SU-DHL-6 (cell line): ENCODE measurements around the gene ARHGAP6.

ENCODE experiments used
- EZH2phosphoT487 ChIP-seq: fragments of 200-600 bp; sonication (generic), shearing (Covaris generic); conservative IDR thresholded peaks from 2 replicates; pipeline ENCODE4 v1.6.1; 2018; ENCODE audit warnings: mild to moderate bottlenecking, antibody characterized with exemption, low read length, moderate library complexity, mixed read lengths
- TF ChIP-seq, protein P1 (sequence below): fragments of 200-600 bp; sonication (generic); IDR thresholded peaks from one replicate; pipeline ENCODE4 v1.5.1; 2017; ENCODE audit warnings: antibody characterized with exemption, mild to moderate bottlenecking, low read length, moderate library complexity; ENCODE audit not compliant: insufficient read depth, poor library complexity, severe bottlenecking

DNA sequence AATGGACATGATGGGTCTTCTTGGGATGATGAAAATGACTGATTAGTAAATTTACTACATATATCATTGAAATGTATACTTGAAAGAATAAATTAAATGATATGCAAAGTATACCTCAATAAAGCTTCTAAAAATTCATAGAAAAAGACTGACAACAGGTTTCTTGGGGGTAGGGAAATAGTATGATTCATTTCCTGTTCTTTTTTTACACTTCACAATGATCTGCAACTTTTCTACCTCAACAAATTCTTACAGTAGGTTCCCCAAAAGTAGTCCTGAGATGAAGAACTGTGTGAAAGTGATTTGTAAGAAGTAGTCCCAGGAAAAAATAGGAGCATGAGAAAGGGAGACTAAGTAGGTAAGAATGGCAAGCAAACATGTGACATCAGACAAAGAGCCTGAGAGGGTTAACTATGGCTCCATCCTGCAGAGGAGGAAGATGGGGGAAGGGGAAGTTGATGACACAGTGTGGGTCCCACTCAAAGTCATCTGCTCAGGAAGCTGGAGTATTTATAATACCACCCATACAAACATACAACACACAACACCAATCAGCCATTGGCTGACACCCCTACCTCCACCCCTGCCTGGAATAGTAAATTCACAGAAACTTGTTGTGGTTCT, 73.9 kb downstream of the ARHGAP6 start:
- TF ChIP-seq, protein P1, sequence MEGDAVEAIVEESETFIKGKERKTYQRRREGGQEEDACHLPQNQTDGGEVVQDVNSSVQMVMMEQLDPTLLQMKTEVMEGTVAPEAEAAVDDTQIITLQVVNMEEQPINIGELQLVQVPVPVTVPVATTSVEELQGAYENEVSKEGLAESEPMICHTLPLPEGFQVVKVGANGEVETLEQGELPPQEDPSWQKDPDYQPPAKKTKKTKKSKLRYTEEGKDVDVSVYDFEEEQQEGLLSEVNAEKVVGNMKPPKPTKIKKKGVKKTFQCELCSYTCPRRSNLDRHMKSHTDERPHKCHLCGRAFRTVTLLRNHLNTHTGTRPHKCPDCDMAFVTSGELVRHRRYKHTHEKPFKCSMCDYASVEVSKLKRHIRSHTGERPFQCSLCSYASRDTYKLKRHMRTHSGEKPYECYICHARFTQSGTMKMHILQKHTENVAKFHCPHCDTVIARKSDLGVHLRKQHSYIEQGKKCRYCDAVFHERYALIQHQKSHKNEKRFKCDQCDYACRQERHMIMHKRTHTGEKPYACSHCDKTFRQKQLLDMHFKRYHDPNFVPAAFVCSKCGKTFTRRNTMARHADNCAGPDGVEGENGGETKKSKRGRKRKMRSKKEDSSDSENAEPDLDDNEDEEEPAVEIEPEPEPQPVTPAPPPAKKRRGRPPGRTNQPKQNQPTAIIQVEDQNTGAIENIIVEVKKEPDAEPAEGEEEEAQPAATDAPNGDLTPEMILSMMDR: no peak
- no peak for TF ChIP-seq EZH2phosphoT487
